Smooth muscle cell (in vitro differentiated cells): Measurements from ENCODE around the gene ANKRD18A. TPM values are rescaled to one million over a fixed set of nuclear protein-coding genes. Genes with fewer than 3 reads are reported as not detected.

Source experiments
- DNase-seq: peaks from one replicate; lab custom pipeline; 2025; ENCODE audit not compliant: unreplicated experiment; lab: John Stamatoyannopoulos, UW
- H2AFZ ChIP-seq: fragments of 200-600 bp; sonication (generic); 2 replicates; pipeline ENCODE4 v1.6.0; 2016; ENCODE audit warnings: antibody characterized with exemption, low read depth, mild to moderate bottlenecking
- H3F3A ChIP-seq: fragments of 200-600 bp; sonication (generic); 2 replicates; pipeline ENCODE4 v1.6.0; 2017; ENCODE audit warnings: antibody characterized with exemption, low read depth
- H3K27ac ChIP-seq: fragments of 200-600 bp; sonication (generic); 2 replicates; pipeline ENCODE4 v1.5.1; 2016; ENCODE audit warnings: low read depth, mild to moderate bottlenecking
- H3K27me3 ChIP-seq: fragments of 200-600 bp; sonication (generic); 2 replicates; pipeline ENCODE4 v1.6.1; 2016; ENCODE audit warnings: low read depth, mild to moderate bottlenecking
- H3K36me3 ChIP-seq: fragments of 200-600 bp; sonication (generic); 2 replicates; pipeline ENCODE4 v1.5.1; 2016; ENCODE audit warnings: low read depth
- H3K4me1 ChIP-seq: fragments of 200-600 bp; sonication (generic); 2 replicates; pipeline ENCODE4 v1.5.1; 2016; ENCODE audit warnings: low read depth
- H3K4me2 ChIP-seq: fragments of 200-600 bp; sonication (generic); 2 replicates; pipeline ENCODE4 v1.6.0; 2016; ENCODE audit warnings: mild to moderate bottlenecking
- H3K4me3 ChIP-seq: fragments of 200-600 bp; sonication (generic); 2 replicates; pipeline ENCODE4 v1.5.1; 2016; ENCODE audit warnings: mild to moderate bottlenecking
- H3K79me2 ChIP-seq: fragments of 200-600 bp; sonication (generic); 2 replicates; pipeline ENCODE4 v1.6.0; 2016; ENCODE audit warnings: low read depth, mild to moderate bottlenecking
- H3K9ac ChIP-seq: fragments of 200-600 bp; sonication (generic); 2 replicates; pipeline ENCODE4 v1.6.0; 2016; ENCODE audit warnings: low read depth
- H3K9me3 ChIP-seq: fragments of 200-600 bp; sonication (generic); replicated peaks from 2 replicates; pipeline ENCODE4 v1.5.1; 2016; ENCODE audit warnings: low read depth
- H4K20me1 ChIP-seq: fragments of 200-600 bp; sonication (generic); 2 replicates; pipeline ENCODE4 v1.6.0; 2016; ENCODE audit warnings: low read depth
- WGBS: methylation state at CpG from one replicate; pipeline ENCODE4 v1.1.7; 2016; ENCODE audit warnings: low lambda C conversion rate; 5-methylcytosine and 5-hydroxymethylcytosine counted together
- polyA plus RNA-seq: library from polyadenylated mRNA; unstranded; fragments of >200 nt; fragmentation: Nextera tagmentation; extraction: Ambion mirVana; gene quantifications from 2 replicates; pipeline ENCODE4 v1.2.1, GENCODE V29; 2016
- total RNA-seq: library from RNA; depleted of rRNA; stranded (reverse); fragments of >200 nt; gene quantifications from 2 replicates; pipeline ENCODE4 v1.2.3, GENCODE V29; 2014
- TF ChIP-seq, protein P1 (sequence below): fragments of 200-600 bp; sonication (generic); IDR thresholded peaks from 2 replicates; pipeline ENCODE4 v1.5.1; 2017; ENCODE audit warnings: borderline replicate concordance, mild to moderate bottlenecking, antibody characterized with exemption; ENCODE audit not compliant: insufficient read depth, poor library complexity, severe bottlenecking

ANKRD18A gene
- total and polyA plus RNA-seq, 2 experiments from 2014 or later, result not detected

DNA sequence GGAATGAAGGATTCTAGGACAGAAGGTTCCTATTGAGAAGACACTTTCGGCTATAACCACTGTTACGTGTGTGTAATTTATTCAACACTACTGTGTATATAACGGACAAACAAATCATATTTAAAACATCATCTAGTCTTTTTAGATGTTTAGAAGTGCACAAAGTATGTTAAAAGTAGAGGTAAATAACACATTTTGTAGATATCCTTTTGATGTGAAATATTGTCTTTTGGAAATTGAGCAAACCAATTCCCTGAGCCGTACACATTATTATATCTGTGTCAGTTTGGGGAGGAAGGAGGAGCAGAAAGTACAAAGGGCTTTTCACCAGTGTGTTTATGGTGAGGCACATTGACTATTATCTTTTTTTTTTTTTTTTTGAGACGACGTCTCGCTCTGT is 39.1 kb upstream of the ANKRD18A start:
- no peak for DNase-seq
- peaks cover 30% of the 10 kb centered on the region for H3K27me3 ChIP-seq
- 98% methylated on average over 4 of the region's 7 CpGs for WGBS
- H2AFZ ChIP-seq, result no peak overlapping the region
- H3K79me2 ChIP-seq, result no peaks in the 10 kb centered on the region
- no peaks in the 10 kb centered on the region for H3K36me3 ChIP-seq
- H3K9ac ChIP-seq, result no peak overlapping the region
- no peaks in the 10 kb centered on the region for H3F3A ChIP-seq
- H3K4me2 ChIP-seq, result no peak overlapping the region
- H3K4me1 ChIP-seq, result no peaks in the 10 kb centered on the region
- H3K4me3 ChIP-seq, result no peak overlapping the region
- TF ChIP-seq, protein P1, sequence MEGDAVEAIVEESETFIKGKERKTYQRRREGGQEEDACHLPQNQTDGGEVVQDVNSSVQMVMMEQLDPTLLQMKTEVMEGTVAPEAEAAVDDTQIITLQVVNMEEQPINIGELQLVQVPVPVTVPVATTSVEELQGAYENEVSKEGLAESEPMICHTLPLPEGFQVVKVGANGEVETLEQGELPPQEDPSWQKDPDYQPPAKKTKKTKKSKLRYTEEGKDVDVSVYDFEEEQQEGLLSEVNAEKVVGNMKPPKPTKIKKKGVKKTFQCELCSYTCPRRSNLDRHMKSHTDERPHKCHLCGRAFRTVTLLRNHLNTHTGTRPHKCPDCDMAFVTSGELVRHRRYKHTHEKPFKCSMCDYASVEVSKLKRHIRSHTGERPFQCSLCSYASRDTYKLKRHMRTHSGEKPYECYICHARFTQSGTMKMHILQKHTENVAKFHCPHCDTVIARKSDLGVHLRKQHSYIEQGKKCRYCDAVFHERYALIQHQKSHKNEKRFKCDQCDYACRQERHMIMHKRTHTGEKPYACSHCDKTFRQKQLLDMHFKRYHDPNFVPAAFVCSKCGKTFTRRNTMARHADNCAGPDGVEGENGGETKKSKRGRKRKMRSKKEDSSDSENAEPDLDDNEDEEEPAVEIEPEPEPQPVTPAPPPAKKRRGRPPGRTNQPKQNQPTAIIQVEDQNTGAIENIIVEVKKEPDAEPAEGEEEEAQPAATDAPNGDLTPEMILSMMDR, result no peak
- H3K9me3 ChIP-seq, result no peaks in the 10 kb centered on the region
- no peak overlapping the region for H3K27ac ChIP-seq
- H4K20me1 ChIP-seq, result no peaks in the 10 kb centered on the region

DNA sequence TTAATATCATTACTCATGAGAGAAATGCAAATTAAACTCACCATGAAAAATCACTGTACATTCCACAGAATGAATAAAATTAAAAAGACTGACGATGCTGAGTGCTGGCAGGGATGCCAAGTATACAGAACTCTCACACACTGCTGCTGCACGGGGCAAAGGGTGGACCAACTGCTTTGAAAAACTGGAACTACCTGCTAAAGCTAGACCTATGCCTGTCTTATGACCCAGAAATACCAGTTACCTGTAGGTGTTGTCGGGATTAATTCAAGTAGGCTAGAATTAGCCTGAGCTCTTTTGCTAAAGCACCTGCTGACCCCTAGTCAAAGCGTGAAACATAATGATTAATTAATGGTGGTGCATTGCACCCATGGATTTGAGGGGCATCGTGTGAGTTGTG is 36.5 kb upstream of the ANKRD18A start:
- DNase-seq, result no peak
- WGBS, result 90% methylated on average over 5 of the region's 5 CpGs
- peaks cover 34% of the 10 kb centered on the region for H3K27me3 ChIP-seq

DNA sequence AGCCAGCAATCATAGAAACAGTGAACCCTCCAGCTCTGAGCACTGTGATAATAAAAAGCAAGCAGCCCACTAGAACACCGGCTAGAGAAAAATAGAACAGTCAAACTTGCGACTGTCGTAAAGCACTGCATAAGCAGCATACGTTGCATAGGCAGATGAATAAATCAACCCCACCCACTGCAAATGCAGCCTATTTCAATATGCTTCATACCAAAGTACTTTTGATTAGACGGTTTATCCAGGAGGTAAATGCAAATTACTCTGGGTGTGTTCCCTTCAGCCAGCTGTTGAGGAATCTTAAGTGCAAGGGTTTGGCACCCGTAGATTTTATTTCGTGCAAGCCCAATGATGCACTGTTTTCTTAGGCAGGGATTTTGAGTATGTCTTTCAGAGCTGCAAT is 32.1 kb upstream of the ANKRD18A start:
- H3K9ac ChIP-seq, result no peak overlapping the region
- 83% methylated on average over 7 of the region's 7 CpGs for WGBS

More for the DNA sequence above, 36.5 kb upstream of the ANKRD18A start:
- Histone ChIP-seq H2AFZ (no peak overlapping the region), H3K36me3 (no peaks in the 10 kb centered on the region), H4K20me1 (no peaks in the 10 kb centered on the region), H3K9me3 (no peaks in the 10 kb centered on the region), H3K4me2 (no peak overlapping the region), H3K79me2 (no peaks in the 10 kb centered on the region), H3K9ac (no peak overlapping the region), H3F3A (no peaks in the 10 kb centered on the region), H3K27ac (no peak overlapping the region), H3K4me3 (no peak overlapping the region), H3K4me1 (no peaks in the 10 kb centered on the region)
- TF ChIP-seq, protein P1, result no peak

DNA sequence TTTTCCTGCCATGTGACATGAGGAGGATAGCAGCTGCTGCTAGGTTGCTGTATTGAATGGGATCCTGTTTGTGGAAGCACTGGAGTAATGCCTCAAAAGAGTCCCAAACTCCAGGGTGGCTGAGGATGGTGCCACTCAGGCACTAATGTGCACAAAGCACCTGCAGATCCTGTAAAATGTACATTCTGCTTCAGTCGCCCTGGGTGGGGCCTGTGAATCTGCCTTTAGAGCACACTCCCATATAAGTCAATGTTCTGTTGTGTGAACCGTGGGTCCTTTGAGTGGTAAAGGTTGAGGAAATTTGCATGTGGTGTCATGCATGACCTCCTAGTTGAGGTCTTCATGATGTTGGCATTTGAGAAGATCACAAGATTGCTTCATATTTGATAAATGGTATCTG is 31.6 kb upstream of the ANKRD18A start:
- no peak overlapping the region for H3K9ac ChIP-seq
- no peak overlapping the region for H3K27ac ChIP-seq
- no peak overlapping the region for H3K4me3 ChIP-seq
- no peaks in the 10 kb centered on the region for H3K9me3 ChIP-seq
- WGBS, result 82% methylated on average over 2 of the region's 2 CpGs
- H3K27me3 ChIP-seq, result peaks cover 27% of the 10 kb centered on the region
- no peaks in the 10 kb centered on the region for H3K4me1 ChIP-seq
- no peaks in the 10 kb centered on the region for H3F3A ChIP-seq
- no peaks in the 10 kb centered on the region for H3K36me3 ChIP-seq
- no peak overlapping the region for H3K4me2 ChIP-seq
- H3K79me2 ChIP-seq, result no peaks in the 10 kb centered on the region
- no peaks in the 10 kb centered on the region for H4K20me1 ChIP-seq
- no peak overlapping the region for H2AFZ ChIP-seq
- TF ChIP-seq, protein P1, result no peak
- no peak for DNase-seq

More for the DNA sequence above, 32.1 kb upstream of the ANKRD18A start:
- no peaks in the 10 kb centered on the region for H3K79me2 ChIP-seq
- no peak for DNase-seq
- H3K9me3 ChIP-seq, result no peaks in the 10 kb centered on the region
- no peak overlapping the region for H3K4me2 ChIP-seq
- H3K27ac ChIP-seq, result no peak overlapping the region
- no peak overlapping the region for H2AFZ ChIP-seq
- no peaks in the 10 kb centered on the region for H4K20me1 ChIP-seq
- H3K36me3 ChIP-seq, result no peaks in the 10 kb centered on the region
- TF ChIP-seq, protein P1, result no peak
- no peak overlapping the region for H3K4me3 ChIP-seq
- H3F3A ChIP-seq, result no peaks in the 10 kb centered on the region
- H3K4me1 ChIP-seq, result no peaks in the 10 kb centered on the region
- peaks cover 29% of the 10 kb centered on the region for H3K27me3 ChIP-seq
